ENCODE measurements around the gene CAV3.

Gene CAV3

DNA sequence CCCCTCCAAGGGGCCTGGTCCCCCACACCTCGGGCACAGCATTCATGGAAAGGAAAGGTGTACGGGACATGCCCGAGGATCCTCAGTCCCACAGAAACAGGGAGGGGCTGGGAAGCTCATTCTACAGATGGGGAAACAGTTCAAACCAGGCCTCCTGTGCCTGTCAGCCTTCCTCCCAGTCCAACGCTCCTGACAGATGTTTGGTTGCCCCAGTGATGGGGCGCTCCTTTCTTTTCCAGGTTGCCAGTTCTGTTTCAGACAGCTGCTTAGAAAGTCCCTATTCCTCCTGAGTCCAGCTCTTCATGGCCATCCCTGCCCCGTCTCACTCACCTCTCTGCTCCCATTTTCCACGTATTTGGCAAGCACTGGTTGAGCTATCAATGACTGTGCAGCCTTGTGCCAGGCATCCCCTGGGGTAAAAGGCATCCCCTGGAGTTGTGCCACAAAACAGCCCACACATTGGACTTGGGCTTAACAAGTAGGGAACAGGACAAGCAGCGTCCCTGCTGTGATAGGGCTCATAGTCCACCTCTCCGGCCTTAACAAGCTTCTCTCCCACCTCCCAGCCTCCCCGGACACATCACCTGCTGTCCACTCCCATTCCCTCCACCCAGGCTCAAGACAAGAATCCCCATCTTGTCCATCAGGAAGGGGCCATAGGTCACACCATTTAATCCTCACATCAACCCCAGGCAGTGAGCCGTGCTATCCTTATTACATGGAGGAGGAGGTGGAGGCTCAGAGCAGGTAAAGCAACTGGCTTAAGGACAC, 29.2 kb downstream of the CAV3 start:
- no peak for DNase-seq

DNA sequence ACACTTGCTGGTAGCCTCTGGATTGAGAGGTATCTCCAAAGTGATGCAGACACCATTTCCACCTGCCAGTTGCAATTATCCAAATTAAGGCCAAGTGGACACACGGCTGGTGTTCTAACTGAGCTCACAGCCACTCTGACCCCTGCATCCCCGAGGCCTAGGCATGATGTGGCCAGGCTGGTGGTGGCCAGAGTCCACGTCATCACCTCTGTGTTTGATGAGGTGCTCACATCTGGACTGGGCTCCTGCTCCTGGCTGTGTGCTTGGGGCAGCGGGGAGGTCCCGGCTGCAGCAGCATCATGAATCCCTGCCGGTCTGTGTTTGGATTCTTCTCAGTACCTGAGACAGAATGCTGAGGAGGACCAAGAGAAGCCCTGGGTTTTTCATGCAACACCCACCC, 30.9 kb downstream of the CAV3 start:
- no peak for DNase-seq

DNA sequence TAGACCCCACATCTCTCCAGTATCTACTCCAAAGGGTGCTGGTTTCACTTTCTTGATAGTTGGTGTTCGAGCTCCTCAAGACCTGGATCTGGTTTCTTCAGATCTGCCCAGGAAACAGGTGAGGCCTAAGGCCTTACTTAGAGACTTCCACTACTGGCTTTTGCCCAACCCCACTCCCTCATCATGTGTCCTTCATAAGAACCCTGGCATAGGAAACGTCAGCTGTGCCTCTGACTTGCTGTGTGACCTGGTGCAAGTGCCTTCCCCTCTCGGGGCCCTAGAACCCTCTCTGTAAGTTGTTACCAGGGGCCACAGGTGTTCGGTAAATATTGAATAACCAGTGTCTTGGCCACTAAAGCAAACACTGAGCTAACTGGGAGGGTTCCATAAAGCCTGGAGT, 31.9 kb downstream of the CAV3 start:
- DNase-seq = no peak

- no peak for DNase-seq
Observed at GRCh38 chr3:8766148-8766547, 32.5 kb downstream of the CAV3 start.

DNA sequence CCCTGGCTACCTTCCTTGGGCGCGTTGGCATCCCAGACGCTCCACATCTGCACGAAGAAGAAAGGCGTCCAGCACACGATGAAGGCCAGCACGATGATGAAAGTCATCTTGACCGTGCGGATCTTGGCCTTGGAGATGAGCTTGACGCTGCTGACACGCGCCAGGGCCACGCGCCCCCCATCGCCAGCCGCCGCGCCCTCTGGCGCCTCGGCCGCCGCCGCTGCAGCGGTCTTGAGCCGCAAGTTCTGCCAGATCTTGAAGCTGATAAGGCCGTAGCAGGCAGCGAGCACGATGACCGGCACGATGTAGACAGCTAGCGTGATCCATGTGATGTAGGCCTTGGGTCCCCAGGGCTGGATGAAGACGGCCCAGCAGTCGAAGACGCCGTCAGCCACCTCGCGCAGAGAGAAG, 33.7 kb downstream of the CAV3 start:
- DNase-seq = no peak

GRCh38 chr3:8767667-8768363, 34.2 kb downstream of the CAV3 start:
- no peak for DNase-seq

- no peak for DNase-seq
Observed at GRCh38 chr3:8768364-8769087, 34.9 kb downstream of the CAV3 start.

DNA sequence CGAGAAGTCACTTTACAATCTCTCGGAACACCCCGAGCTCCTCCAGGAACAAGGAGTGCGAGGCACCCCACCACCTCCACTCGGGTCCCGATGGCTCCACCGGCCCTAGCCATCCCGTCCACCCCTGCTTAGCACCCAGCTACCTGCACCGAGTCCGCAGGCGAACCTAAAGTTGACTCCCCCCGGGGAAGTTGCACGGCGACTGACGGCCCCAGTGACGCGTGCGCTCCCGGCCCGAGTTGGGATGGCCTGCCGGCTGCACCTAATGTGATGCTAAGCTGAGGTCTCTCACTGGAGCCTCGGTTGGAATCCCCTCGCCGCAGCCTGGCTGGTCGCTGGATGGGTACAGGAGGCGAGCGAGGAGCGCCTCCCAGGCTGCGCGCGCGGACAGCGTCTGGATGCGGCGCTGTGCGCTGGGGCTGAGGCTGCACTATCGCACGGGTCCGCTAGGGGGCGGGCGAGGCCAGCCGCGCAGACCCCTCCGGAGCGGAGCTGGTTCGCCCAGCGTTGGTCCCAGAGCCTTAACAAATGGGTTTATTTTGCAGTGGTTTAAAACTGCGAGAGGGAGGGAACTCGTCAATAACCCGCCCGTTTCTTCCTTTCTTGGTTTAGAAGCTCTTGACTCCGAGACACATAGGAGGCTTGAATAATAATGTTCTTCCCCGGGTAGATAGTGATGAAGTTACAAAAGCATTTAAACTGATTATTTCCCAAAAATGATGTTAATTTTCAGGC, 35.7 kb downstream of the CAV3 start, which contains the start of gene OXTR:
Gene OXTR, minus strand, starts transcription at position 526 of the 735 bp plus-strand sequence. CDS start 1,426 bp downstream, outside the sequence.
- DNase-seq = peak; percentile 79

DNA sequence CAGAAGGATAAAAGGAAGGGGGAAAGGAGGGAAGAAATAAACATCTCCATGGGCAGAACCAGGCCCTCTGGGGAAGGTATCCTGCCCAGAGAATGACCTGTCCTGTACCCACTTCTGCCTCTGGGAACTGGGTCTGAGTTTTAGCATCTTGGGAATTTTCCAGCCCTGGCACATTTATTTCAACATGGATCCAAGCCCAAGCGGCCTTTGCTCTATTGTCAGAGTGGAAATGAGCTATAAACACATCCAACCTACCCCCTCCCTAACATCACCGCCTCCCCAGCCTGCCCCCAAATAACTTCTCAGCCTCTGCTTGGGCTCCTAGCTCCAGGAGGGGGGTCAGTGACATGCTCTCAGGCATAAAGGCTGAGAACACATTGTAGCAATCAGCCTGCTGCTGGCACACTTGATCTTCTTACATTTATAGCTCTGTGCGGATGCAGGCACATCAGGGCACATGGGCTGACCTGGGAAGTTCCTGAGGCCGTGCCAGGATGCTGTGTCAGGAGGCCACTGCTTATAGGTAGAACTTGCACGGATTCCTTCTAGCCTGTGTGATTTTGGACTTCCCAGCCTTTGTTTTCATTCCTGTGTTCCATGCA, 40.4 kb downstream of the CAV3 start:
- DNase-seq = no peak

GRCh38 chr3:8775181-8775580, 41.6 kb downstream of the CAV3 start:
- DNase-seq = no peak

DNA sequence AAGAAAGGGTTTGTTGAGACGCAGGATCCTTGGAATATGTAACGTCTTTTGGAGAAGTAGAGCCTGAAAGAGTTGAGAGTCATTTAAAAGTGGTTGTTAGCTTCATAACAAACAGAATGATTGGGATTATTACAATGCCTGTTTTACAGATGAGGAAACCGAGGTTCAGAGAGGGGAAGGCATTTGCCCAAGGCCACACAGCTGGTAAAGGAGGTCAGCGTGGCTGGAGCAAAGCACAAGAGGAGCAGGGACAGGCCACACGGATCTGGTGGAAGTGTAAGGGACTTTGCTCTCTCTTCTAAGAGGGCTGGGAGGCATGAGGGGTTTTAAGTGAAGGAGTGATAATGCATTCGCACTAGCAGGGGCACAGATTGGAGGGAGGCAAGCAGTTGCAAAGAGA, 42.0 kb downstream of the CAV3 start:
- no peak for DNase-seq

DNA sequence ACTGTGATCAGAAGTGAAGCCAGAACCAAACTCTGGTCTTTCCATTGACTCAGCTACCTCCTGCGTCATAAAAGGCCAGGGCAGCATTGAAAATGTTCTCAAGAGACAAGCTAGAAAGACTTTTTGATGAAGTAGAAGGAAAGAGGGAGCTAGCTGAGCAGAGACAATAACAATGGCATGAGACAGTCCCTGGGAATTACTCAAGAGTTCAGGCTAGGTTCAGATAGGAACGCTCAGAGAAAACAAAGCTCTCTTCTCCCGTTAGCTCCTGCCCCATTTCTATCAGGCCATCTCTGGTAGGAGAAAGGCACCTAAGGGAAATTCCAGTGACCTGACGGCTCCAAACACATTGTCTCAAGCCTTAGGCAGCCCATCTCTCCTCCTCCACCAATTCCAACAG, 42.8 kb downstream of the CAV3 start:
- DNase-seq = no peak

GRCh38 chr3:8777201-8777977, 43.8 kb downstream of the CAV3 start:
- DNase-seq = no peak

- no peak for DNase-seq
Observed at GRCh38 chr3:8777978-8778267, 44.3 kb downstream of the CAV3 start.

- no peak for DNase-seq
Observed at GRCh38 chr3:8778475-8778874, 44.9 kb downstream of the CAV3 start.

DNA sequence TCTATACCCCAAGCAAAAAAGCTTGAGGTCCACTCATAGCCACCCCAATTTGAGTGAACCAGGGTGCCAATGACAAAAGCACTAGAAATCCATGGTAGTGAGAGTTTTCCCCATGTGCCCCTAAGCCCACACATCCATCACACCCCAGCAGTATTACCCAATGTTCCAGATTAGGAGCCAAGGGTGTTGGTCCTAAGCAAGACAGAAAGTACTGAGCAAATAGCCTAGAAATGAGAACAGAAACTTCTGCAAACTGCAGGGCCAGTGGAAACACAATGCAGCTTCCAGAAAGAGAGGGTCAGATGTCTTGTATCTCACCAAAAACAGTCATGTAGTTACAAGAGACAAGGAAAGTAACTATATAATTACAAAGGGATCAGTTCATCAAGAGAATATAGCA, 46.7 kb downstream of the CAV3 start:
- no peak for DNase-seq

DNA sequence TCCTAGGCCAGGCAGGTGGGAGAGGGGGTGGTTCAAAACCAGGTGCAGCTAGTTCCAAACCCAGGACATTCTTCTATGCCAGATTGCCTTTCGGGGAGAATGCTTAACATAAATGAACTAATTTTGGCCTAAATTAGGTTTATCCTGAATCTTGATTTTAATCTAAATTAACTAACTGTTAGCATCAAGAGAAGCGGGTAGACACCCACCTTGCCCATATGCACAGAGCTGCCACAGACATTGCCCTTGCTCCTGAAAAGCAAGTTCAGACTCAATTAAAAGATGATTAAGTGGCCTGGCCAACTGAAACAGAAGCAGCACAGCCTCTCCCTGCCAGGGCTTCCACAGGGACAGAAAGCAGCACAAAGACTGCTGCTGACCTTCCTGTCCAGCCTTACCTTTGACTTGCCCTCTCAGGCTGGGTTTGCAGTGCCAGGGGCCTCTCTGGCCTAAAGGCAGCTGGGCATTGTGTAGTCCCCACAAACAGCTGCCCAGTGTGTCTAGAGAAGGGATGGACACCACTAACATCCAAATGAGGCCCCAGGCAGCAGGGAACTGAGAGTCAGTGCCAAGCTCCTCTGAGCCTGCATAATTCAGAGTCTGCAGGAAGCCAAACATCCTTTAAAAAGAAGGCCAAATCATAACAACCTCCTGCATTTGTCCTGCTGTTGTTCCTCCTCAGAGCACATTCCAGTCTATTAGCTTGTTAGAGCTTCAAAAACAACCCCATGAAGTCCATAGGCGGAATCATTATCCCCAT, 51.3 kb downstream of the CAV3 start:
- DNase-seq = no peak

DNA sequence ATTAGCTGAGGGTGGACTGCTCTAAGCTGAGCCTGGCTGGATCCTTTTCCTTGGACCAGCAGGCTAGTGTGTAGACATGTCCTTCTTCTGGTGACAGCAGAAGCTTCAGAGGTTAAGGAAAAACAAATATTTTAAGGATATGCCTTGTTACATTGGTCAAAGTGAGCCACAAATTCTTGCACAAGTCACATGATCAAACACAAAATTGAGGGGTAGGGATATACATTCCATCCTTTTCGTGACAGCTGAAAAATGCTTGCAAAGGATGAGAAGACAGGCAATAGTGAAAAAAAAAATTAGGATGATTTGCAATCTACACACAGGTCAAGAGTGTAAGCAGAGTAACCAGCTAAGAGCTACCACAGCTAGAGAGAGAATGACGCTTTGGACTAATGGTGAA, 56.9 kb downstream of the CAV3 start:
- no peak for DNase-seq

DNA sequence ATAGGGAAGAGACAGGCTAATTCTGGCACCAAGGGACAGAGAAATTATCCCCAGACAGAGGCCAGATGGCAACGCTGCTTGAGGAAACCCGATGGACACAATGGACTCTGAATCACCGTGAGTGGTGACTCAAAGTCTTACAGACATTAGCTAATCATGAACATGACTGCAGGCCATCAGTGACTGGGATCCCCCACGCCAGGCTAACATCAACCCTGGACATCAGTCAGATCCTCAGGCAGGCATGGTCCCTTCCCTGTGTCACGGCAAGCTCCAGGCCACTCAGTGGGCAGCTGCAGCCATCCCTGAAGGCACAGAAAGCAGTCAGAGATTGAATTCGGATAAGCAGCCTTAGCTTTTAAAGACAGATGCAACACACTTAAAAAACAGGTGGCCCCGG, 59.6 kb downstream of the CAV3 start:
- no peak for DNase-seq

- DNase-seq = no peak
Observed at GRCh38 chr3:8794247-8794646, 60.6 kb downstream of the CAV3 start.

Data from left hindlimb (tissue), 1 donor.